Measurements from ENCODE around the gene COPG1. TPM values are rescaled to one million over a fixed set of nuclear protein-coding genes. Genes with fewer than 3 reads are reported as not detected.
A peak's percentile ranks its signal among the peaks of the same experiment; 100 is the strongest.

COPG1 gene
- total RNA-seq, 1 donor from 2014 or later, result 65.4 TPM

DNA sequence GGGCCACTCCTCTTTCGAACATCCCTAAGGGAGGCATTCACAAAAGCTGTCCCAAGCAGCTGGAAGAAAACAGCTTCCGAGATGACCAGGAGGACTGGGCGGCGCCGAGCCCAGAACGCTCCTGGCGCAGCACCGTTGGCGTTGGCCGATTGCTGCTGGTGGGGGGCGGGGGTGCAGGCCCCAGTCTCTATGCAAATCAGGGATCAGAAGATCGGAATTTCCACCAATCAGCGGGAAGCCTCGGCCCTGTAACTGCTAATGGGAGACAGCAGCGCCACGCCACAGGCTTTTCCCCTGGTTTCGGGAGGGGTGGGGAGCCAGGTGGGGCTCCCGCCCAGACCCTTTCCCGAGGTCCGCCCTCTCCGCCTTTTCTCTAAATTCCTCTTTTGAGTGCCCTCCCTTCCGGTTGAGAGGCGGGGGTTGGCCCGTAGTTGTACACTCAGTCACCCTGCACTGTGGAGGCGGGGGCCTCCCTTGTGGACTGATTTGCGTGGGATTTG, 56.2 kb downstream of the COPG1 start:
- H3K79me2 ChIP-seq (ENCODE audit: low read depth), result no peaks in the 10 kb centered on the region
- Mint-ChIP-seq H3K9me3 (no peaks in the 10 kb centered on the region), H3K27me3 (ENCODE audit: insufficient read depth, low read depth) (peaks cover 2% of the 10 kb centered on the region), H3K4me3 (peak overlapping the region; percentile 80), H3K27ac (peak overlapping the region; percentile 74), H3K4me1 (peaks cover 19% of the 10 kb centered on the region), H3K36me3 (peaks cover 19% of the 10 kb centered on the region)
- peak overlapping the region; percentile 21 for H3K4me3 ChIP-seq
- H3K4me1 ChIP-seq, result peaks cover 10% of the 10 kb centered on the region
- TF ChIP-seq EZH2phosphoT487 (IDR thresholded peaks at IDR 0.05) (no peak), EZH2 (IDR thresholded peaks at IDR 0.05) (no peak)
- TF ChIP-seq, protein P1, sequence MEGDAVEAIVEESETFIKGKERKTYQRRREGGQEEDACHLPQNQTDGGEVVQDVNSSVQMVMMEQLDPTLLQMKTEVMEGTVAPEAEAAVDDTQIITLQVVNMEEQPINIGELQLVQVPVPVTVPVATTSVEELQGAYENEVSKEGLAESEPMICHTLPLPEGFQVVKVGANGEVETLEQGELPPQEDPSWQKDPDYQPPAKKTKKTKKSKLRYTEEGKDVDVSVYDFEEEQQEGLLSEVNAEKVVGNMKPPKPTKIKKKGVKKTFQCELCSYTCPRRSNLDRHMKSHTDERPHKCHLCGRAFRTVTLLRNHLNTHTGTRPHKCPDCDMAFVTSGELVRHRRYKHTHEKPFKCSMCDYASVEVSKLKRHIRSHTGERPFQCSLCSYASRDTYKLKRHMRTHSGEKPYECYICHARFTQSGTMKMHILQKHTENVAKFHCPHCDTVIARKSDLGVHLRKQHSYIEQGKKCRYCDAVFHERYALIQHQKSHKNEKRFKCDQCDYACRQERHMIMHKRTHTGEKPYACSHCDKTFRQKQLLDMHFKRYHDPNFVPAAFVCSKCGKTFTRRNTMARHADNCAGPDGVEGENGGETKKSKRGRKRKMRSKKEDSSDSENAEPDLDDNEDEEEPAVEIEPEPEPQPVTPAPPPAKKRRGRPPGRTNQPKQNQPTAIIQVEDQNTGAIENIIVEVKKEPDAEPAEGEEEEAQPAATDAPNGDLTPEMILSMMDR (IDR thresholded peaks at IDR 0.05), result no peak
- no peaks in the 10 kb centered on the region for H3K36me3 ChIP-seq
- H3K9me3 ChIP-seq (ENCODE audit: low read depth), result no peaks in the 10 kb centered on the region
- peaks cover 30% of the 10 kb centered on the region for H3F3A ChIP-seq (ENCODE audit: low read depth)
- H2AFZ ChIP-seq (replicated peaks), result no peak overlapping the region
- H3K4me2 ChIP-seq, result peak overlapping the region; percentile 59
- H4K20me1 ChIP-seq (ENCODE audit: low read depth), result no peaks in the 10 kb centered on the region
- peak overlapping the region; percentile 77 for H3K27ac ChIP-seq
- no peaks in the 10 kb centered on the region for H3K27me3 ChIP-seq
- DNase-seq (ENCODE audit: low spot score), result peak; percentile 98
- H3K9ac ChIP-seq, result no peak overlapping the region

DNA sequence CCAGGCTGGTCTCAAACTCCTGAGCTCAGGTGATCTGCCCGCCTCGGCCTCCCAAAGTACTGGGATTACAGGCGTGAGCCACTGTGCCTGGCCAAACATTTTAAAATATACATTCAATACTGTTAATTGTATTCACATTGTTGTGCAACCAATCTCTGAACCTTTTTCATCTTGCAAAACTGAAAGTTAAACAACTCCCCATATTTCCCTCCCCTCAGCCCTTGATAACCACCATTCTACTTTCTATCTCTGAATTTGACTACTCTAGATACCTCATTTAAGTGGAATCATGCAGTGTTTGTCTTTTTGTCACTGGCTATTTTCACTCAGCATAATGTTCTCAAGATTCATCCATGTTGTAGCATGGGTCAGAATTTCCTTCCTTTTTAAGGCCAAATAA, 59.2 kb downstream of the COPG1 start:
- Histone ChIP-seq H2AFZ (replicated peaks) (no peak overlapping the region), H3K4me2 (no peak overlapping the region), H3K4me1 (peaks cover 10% of the 10 kb centered on the region), H3K36me3 (no peaks in the 10 kb centered on the region), H3K79me2 (ENCODE audit: low read depth) (no peaks in the 10 kb centered on the region), H3K9ac (no peak overlapping the region), H3K27ac (no peak overlapping the region), H4K20me1 (ENCODE audit: low read depth) (peaks cover 10% of the 10 kb centered on the region), H3K9me3 (ENCODE audit: low read depth) (no peaks in the 10 kb centered on the region), H3K4me3 (no peak overlapping the region), H3K27me3 (no peaks in the 10 kb centered on the region), H3F3A (ENCODE audit: low read depth) (peaks cover 49% of the 10 kb centered on the region)
- H3K36me3 Mint-ChIP-seq, result peaks cover 10% of the 10 kb centered on the region
- TF ChIP-seq, protein P1 (IDR thresholded peaks at IDR 0.05), result no peak
- no peak for TF ChIP-seq EZH2 (IDR thresholded peaks at IDR 0.05)
- H3K27me3 Mint-ChIP-seq (ENCODE audit: insufficient read depth, low read depth), result peaks cover 8% of the 10 kb centered on the region
- H3K9me3 Mint-ChIP-seq, result no peaks in the 10 kb centered on the region
- no peak overlapping the region for H3K27ac Mint-ChIP-seq
- H3K4me1 Mint-ChIP-seq, result peaks cover 29% of the 10 kb centered on the region
- H3K4me3 Mint-ChIP-seq, result no peak overlapping the region
- DNase-seq (ENCODE audit: low spot score), result no peak

DNA sequence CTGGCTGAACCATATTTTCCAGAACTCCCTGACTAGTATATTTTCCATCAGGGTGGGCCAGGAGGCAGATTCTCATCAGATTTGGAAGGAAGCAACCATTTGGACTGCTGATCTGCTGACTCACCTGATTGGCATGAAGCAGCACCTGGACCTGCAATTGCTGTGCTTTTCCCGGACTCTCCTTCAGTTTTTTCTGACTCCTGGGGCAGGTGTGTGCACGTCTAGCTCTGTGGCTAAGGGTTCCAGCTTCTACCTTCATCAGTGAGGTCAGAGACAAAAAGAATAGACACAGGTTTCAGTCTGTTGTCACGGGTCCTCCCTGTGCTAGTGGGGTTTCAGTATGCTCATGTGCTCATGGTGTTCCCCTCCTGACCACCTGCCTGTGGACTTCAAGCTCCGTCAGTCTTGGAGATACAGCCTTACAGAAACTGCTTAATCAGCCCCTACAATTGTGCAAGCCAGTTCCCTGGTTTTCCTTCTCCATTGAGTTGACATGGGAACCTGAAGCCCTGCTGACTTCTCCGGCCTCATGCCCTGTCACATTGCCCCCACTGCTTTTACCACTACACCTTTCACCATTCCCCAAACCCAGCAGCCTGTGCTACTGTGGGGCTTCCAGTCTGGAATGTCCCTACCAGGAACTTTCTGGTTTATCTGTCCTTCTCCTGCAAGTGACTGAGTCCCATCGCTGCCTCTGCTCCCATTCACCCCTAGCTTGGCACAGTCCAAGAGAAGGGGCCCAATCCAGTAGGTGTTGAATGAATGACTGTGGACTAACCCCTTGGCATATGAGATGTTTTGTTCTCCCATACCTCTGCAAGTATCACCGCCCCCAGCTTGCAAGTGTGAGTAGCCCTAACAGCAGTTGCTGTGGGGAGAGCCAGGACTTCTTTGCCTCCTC, 61.0 kb downstream of the COPG1 start:
- no peak overlapping the region for H3K27ac Mint-ChIP-seq

More for the DNA sequence above, 61.0 kb downstream of the COPG1 start:
- H3K36me3 Mint-ChIP-seq, result peaks cover 6% of the 10 kb centered on the region
- Histone ChIP-seq H3K27ac (no peak overlapping the region), H3K4me2 (no peak overlapping the region), H3K9me3 (ENCODE audit: low read depth) (no peaks in the 10 kb centered on the region), H3K4me1 (peaks cover 8% of the 10 kb centered on the region), H3K9ac (no peak overlapping the region), H3K36me3 (no peaks in the 10 kb centered on the region), H2AFZ (replicated peaks) (no peak overlapping the region), H3K79me2 (ENCODE audit: low read depth) (peaks cover 16% of the 10 kb centered on the region), H4K20me1 (ENCODE audit: low read depth) (peaks cover 26% of the 10 kb centered on the region), H3K4me3 (no peak overlapping the region), H3K27me3 (no peaks in the 10 kb centered on the region), H3F3A (ENCODE audit: low read depth) (peaks cover 48% of the 10 kb centered on the region)
- no peak overlapping the region for H3K4me3 Mint-ChIP-seq
- H3K4me1 Mint-ChIP-seq, result peaks cover 28% of the 10 kb centered on the region
- DNase-seq (ENCODE audit: low spot score), result no peak
- TF ChIP-seq, protein P1 (IDR thresholded peaks at IDR 0.05), result no peak
- TF ChIP-seq EZH2phosphoT487 (IDR thresholded peaks at IDR 0.05) (no peak), EZH2 (IDR thresholded peaks at IDR 0.05) (no peak)
- peaks cover 10% of the 10 kb centered on the region for H3K27me3 Mint-ChIP-seq (ENCODE audit: insufficient read depth, low read depth)
- H3K9me3 Mint-ChIP-seq, result no peaks in the 10 kb centered on the region

Data from neural progenitor cell (in vitro differentiated cells).